LNCaP clone FGC (cell line): ENCODE results near the gene MIOS.

Experiments used
- DNase-seq: peaks from one replicate; pipeline ENCODE4 v3.0.0-alpha.2; 2011; ENCODE audit warnings: low read depth
- H3K4me3 ChIP-seq: 2 replicates; pipeline ENCODE4 v1.5.1; 2011; ENCODE audit warnings: mild to moderate bottlenecking, low read depth, low read length, control low read depth
- CTCF ChIP-seq: IDR thresholded peaks from 2 replicates; pipeline ENCODE4 v1.5.1; 2012; ENCODE audit warnings: mild to moderate bottlenecking; ENCODE audit not compliant: control insufficient read depth, insufficient read depth; ENCODE audit errors: extremely low read depth

MIOS gene

GRCh38 chr7:7640221-7641128 is 73.8 kb downstream of the MIOS start, which contains the start of gene UMAD1:
Gene UMAD1, plus strand, starts transcription at chr7:7640752. Its CDS starts 32,620 bp downstream, at chr7:7673372.
- DNase-seq, result peak; percentile 99
- TF ChIP-seq CTCF, result no peak
- H3K4me3 ChIP-seq, result peak within 1 kb of the TSS; percentile 71

GRCh38 chr7:7641129-7641663 is 74.5 kb downstream of the MIOS start:
- no peak for DNase-seq
- no peak for TF ChIP-seq CTCF

GRCh38 chr7:7642081-7642480 is 75.4 kb downstream of the MIOS start:
- H3K4me3 ChIP-seq, result peak overlapping the region; percentile 71
- TF ChIP-seq CTCF, result no peak
- peak; percentile 49 for DNase-seq

More at GRCh38 chr7:7641129-7641663, 74.5 kb downstream of the MIOS start:
- H3K4me3 ChIP-seq, result peak overlapping the region; percentile 71

- no peak for DNase-seq
- no peak for TF ChIP-seq CTCF
- H3K4me3 ChIP-seq, result no peak overlapping the region
Measured at GRCh38 chr7:7647495-7648036, 80.9 kb downstream of the MIOS start.

- H3K4me3 ChIP-seq, result no peak overlapping the region
- no peak for TF ChIP-seq CTCF
- DNase-seq, result no peak
Measured at GRCh38 chr7:7650682-7651206, 84.1 kb downstream of the MIOS start.

- no peak for TF ChIP-seq CTCF
- no peak overlapping the region for H3K4me3 ChIP-seq
- no peak for DNase-seq
Measured at GRCh38 chr7:7651479-7651878, 84.8 kb downstream of the MIOS start.
